ENCODE measurements around the gene GALNT8.

Gene GALNT8

DNA sequence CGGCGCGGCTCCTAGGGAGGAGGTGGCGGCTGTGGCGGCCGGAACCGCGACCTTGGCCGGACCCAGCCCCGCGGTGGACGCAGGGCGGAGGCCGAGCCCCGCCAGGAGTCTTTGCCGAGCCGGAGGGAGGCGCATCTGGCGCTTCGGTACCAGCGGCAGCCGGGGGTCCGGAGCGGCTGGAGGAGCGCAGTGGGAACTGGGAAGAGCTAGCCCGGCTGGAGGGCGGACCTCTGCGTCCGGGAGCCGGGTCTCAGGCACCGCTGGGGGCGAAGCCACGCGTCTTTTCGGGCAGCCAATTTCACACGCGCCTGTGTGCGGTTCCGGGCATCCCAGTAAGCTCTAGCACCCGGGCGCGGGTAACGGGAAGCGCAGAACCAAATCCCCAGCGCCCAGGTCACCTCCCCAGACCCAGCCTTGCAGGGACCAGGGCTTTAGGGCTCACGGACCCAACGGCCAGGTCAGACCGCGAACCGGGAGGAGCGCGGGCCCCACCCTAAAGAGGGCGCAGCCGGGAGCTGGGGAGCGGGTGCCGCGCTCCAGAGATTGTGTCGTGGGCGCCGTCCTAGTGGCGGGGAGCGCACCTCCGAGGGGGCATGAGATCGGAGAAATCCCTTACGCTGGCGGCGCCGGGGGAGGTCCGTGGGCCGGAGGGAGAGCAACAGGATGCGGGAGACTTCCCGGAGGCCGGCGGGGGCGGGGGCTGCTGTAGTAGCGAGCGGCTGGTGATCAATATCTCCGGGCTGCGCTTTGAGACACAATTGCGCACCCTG lies 89.4 kb downstream of the GALNT8 start:
- no peak overlapping the region for H2AFZ ChIP-seq (ENCODE audit: low read depth, low read length)
- no peaks in the 10 kb centered on the region for H3K4me1 ChIP-seq (ENCODE audit: low read length)

DNA sequence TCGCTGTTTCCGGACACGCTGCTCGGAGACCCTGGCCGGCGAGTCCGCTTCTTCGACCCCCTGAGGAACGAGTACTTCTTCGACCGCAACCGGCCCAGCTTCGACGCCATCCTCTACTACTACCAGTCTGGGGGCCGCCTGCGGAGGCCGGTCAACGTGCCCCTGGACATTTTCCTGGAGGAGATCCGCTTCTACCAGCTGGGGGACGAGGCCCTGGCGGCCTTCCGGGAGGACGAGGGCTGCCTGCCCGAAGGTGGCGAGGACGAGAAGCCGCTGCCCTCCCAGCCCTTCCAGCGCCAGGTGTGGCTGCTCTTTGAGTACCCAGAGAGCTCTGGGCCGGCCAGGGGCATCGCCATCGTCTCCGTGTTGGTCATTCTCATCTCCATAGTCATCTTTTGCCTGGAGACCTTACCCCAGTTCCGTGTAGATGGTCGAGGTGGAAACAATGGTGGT lies 90.0 kb downstream of the GALNT8 start:
- no peak overlapping the region for H3K4me2 ChIP-seq (ENCODE audit: low read length)
- no peak overlapping the region for H3K9ac ChIP-seq (ENCODE audit: low read length)
- H3K4me3 ChIP-seq (ENCODE audit: low read length), result no peak overlapping the region

More for the DNA sequence above, 89.4 kb downstream of the GALNT8 start:
- Histone ChIP-seq H3K4me2 (ENCODE audit: low read length) (no peak overlapping the region), H3K27ac (ENCODE audit: low read length) (no peak overlapping the region), H3K27me3 (ENCODE audit: low read depth, low read length) (no peaks in the 10 kb centered on the region), H3K79me2 (ENCODE audit: low read length) (no peaks in the 10 kb centered on the region), H3K9me3 (ENCODE audit: insufficient read depth, low read length) (no peaks in the 10 kb centered on the region), H3K9ac (ENCODE audit: low read length) (no peak overlapping the region), H3K4me3 (ENCODE audit: low read length) (no peak overlapping the region), H3K36me3 (replicated peaks; ENCODE audit: low read depth, low read length) (no peaks in the 10 kb centered on the region), H4K20me1 (ENCODE audit: insufficient read depth, low read length) (no peaks in the 10 kb centered on the region)
- no peak for TF ChIP-seq EZH2phosphoT487 (IDR thresholded peaks at IDR 0.05; ENCODE audit: low read depth)
- TF ChIP-seq, protein P1, sequence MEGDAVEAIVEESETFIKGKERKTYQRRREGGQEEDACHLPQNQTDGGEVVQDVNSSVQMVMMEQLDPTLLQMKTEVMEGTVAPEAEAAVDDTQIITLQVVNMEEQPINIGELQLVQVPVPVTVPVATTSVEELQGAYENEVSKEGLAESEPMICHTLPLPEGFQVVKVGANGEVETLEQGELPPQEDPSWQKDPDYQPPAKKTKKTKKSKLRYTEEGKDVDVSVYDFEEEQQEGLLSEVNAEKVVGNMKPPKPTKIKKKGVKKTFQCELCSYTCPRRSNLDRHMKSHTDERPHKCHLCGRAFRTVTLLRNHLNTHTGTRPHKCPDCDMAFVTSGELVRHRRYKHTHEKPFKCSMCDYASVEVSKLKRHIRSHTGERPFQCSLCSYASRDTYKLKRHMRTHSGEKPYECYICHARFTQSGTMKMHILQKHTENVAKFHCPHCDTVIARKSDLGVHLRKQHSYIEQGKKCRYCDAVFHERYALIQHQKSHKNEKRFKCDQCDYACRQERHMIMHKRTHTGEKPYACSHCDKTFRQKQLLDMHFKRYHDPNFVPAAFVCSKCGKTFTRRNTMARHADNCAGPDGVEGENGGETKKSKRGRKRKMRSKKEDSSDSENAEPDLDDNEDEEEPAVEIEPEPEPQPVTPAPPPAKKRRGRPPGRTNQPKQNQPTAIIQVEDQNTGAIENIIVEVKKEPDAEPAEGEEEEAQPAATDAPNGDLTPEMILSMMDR (IDR thresholded peaks at IDR 0.05; ENCODE audit: low read depth, low read length), result no peak

DNA sequence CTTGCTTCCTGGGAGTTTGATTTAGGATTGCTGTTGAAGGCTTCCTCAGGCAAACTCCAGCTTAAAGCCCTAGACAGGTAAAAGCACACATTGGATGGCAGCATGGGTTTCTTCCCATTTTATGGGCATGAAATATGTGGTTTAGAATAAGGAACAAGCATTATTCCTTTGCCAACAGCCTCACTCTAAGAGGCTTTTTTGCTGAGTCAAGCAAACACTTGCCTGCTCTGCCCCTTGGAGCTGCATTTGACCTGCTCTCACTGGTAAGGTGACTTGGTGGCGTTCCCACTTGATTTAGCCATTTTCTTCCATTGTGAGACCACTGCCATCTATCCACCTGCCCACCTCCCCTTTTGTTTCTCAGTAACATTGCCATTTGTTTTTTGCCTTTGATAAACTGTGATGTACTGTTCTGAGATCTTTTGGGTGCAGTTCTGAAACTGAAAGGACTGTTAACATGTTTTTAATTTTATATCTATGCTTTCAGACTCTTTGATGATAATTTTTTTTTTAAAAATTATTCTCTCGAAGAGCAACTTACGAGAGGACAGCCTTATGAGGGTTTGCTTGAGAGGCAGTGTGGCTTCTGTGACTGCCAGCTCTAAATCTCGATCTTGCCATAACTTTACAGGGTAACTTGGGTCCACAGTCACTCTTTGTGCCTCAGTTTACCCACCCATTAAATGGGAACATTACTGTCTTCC lies 92.6 kb downstream of the GALNT8 start:
- no peak overlapping the region for H3K27ac ChIP-seq (ENCODE audit: low read length)
- H3K4me3 ChIP-seq (ENCODE audit: low read length), result no peak overlapping the region
- no peak overlapping the region for H2AFZ ChIP-seq (ENCODE audit: low read depth, low read length)
- no peak overlapping the region for H3K4me2 ChIP-seq (ENCODE audit: low read length)
- H3K27me3 ChIP-seq (ENCODE audit: low read depth, low read length), result peaks cover 10% of the 10 kb centered on the region
- H3K36me3 ChIP-seq (replicated peaks; ENCODE audit: low read depth, low read length), result no peaks in the 10 kb centered on the region
- no peaks in the 10 kb centered on the region for H3K4me1 ChIP-seq (ENCODE audit: low read length)
- no peaks in the 10 kb centered on the region for H4K20me1 ChIP-seq (ENCODE audit: insufficient read depth, low read length)
- H3K9me3 ChIP-seq (ENCODE audit: insufficient read depth, low read length), result no peaks in the 10 kb centered on the region
- no peaks in the 10 kb centered on the region for H3K79me2 ChIP-seq (ENCODE audit: low read length)
- TF ChIP-seq EZH2phosphoT487 (IDR thresholded peaks at IDR 0.05; ENCODE audit: low read depth), result no peak
- TF ChIP-seq, protein P1 (IDR thresholded peaks at IDR 0.05; ENCODE audit: low read depth, low read length), result no peak
- no peak overlapping the region for H3K9ac ChIP-seq (ENCODE audit: low read length)

More for the DNA sequence above, 90.0 kb downstream of the GALNT8 start:
- no peaks in the 10 kb centered on the region for H3K4me1 ChIP-seq (ENCODE audit: low read length)
- peaks cover 5% of the 10 kb centered on the region for H3K27me3 ChIP-seq (ENCODE audit: low read depth, low read length)
- no peaks in the 10 kb centered on the region for H3K79me2 ChIP-seq (ENCODE audit: low read length)
- no peaks in the 10 kb centered on the region for H3K36me3 ChIP-seq (replicated peaks; ENCODE audit: low read depth, low read length)
- H3K27ac ChIP-seq (ENCODE audit: low read length), result no peak overlapping the region
- TF ChIP-seq EZH2phosphoT487 (IDR thresholded peaks at IDR 0.05; ENCODE audit: low read depth), result no peak
- TF ChIP-seq, protein P1 (IDR thresholded peaks at IDR 0.05; ENCODE audit: low read depth, low read length), result no peak
- H4K20me1 ChIP-seq (ENCODE audit: insufficient read depth, low read length), result no peaks in the 10 kb centered on the region
- H3K9me3 ChIP-seq (ENCODE audit: insufficient read depth, low read length), result no peaks in the 10 kb centered on the region
- no peak overlapping the region for H2AFZ ChIP-seq (ENCODE audit: low read depth, low read length)

DNA sequence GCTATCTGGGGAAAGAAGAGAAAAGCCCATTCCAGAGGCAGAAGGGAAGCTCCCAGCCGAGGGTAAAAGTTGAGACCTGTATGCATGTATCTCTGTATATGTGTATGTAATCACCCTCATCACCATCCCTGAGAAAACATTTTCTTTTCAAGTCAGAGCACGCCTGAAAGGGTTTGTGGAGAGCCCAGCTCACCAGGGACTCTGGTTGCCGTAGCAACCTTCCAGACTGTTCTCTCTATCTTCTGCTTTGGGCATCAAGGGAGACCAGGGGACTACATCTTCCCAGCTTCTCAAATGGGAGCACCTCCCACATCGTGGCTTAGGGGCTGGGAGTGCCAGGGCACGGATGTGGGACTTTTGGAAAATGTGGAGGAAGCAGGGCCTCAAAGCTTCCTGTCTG lies 93.5 kb downstream of the GALNT8 start:
- H3K27me3 ChIP-seq (ENCODE audit: low read depth, low read length), result peaks cover 10% of the 10 kb centered on the region
- H3K9me3 ChIP-seq (ENCODE audit: insufficient read depth, low read length), result no peaks in the 10 kb centered on the region
- H3K4me1 ChIP-seq (ENCODE audit: low read length), result no peaks in the 10 kb centered on the region
- H3K79me2 ChIP-seq (ENCODE audit: low read length), result no peaks in the 10 kb centered on the region
- H3K4me2 ChIP-seq (ENCODE audit: low read length), result no peak overlapping the region
- no peaks in the 10 kb centered on the region for H4K20me1 ChIP-seq (ENCODE audit: insufficient read depth, low read length)
- no peaks in the 10 kb centered on the region for H3K36me3 ChIP-seq (replicated peaks; ENCODE audit: low read depth, low read length)
- no peak overlapping the region for H3K27ac ChIP-seq (ENCODE audit: low read length)
- no peak overlapping the region for H3K4me3 ChIP-seq (ENCODE audit: low read length)
- no peak overlapping the region for H3K9ac ChIP-seq (ENCODE audit: low read length)
- H2AFZ ChIP-seq (ENCODE audit: low read depth, low read length), result no peak overlapping the region
- no peak for TF ChIP-seq EZH2phosphoT487 (IDR thresholded peaks at IDR 0.05; ENCODE audit: low read depth)
- TF ChIP-seq, protein P1 (IDR thresholded peaks at IDR 0.05; ENCODE audit: low read depth, low read length), result no peak

Data from OCI-LY3 (cell line).